BJ (cell line): ENCODE data around the gene CXorf58. TPM values are rescaled to one million over a fixed set of nuclear protein-coding genes. Genes with fewer than 3 reads are reported as not detected.
"Not testable (repeated sequence)": the region's sequence is repeated elsewhere in the genome, so short reads cannot be mapped to it uniquely, and the experiment has no call there.

ENCODE experiments used
- CTCF ChIA-PET: fragments of 350-600 bp; formaldehyde crosslinking; extraction: SDS; loops from one replicate; lab custom pipeline; 2021; ENCODE audit warnings: antibody characterized with exemption, inconsistent platforms; lab: Yijun Ruan, JAX
- POLR2A ChIA-PET: fragments of 300-600 bp; sonication (Branson Sonifier 250); formaldehyde crosslinking; extraction: SDS; loops from one replicate; lab custom pipeline; 2021; ENCODE audit warnings: antibody characterized with exemption; lab: Charles Lee
- DNase-seq: peaks from one replicate; pipeline ENCODE4 v3.0.0-alpha.2; 2011; ENCODE audit warnings: low read depth
- H3K27me3 ChIP-seq: 2 replicates; pipeline ENCODE4 v1.6.0; 2011; ENCODE audit warnings: low read length; ENCODE audit not compliant: control insufficient read depth, insufficient read depth
- H3K36me3 ChIP-seq: 2 replicates; pipeline ENCODE4 v1.5.1; 2011; ENCODE audit warnings: low read length; ENCODE audit not compliant: control insufficient read depth, insufficient read depth
- H3K4me3 ChIP-seq: 2 replicates; pipeline ENCODE4 v1.5.1; 2011; ENCODE audit warnings: low read depth, mild to moderate bottlenecking, control low read depth, low read length
- polyA plus RNA-seq: library from polyadenylated mRNA; depleted of rRNA; stranded (reverse); fragments of >200 nt; gene quantifications from 2 replicates; pipeline ENCODE4 v1.2.3, GENCODE V29; 2011
- TF ChIP-seq, protein P1 (sequence below): IDR thresholded peaks from 2 replicates; pipeline ENCODE4 v1.5.1; 2011; ENCODE audit warnings: low read depth, mild to moderate bottlenecking, control low read depth, inconsistent platforms, low read length, moderate library complexity; ENCODE audit not compliant: insufficient read depth

Gene CXorf58
- polyA plus RNA-seq, 1 experiment: not detected

DNA sequence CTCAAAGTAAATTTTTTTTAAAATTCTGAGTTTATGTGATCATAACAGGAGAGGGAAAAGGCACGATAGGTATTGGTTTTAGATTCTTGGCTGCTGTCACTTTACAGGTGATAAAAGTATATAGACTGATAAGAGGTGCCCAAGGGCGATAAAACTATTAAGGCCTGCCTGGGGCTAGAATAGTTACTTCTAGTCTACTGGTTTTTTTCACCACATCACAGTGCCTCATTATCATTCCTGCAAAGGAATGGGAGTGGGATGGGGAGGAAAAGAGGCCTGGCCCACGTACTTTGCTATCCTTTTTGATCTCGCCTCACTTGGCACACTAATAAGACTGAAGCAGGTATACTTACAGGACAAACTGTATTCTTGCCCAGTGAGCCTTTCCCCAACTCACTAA is 46.6 kb downstream of the CXorf58 start:
- TF ChIP-seq, protein P1, sequence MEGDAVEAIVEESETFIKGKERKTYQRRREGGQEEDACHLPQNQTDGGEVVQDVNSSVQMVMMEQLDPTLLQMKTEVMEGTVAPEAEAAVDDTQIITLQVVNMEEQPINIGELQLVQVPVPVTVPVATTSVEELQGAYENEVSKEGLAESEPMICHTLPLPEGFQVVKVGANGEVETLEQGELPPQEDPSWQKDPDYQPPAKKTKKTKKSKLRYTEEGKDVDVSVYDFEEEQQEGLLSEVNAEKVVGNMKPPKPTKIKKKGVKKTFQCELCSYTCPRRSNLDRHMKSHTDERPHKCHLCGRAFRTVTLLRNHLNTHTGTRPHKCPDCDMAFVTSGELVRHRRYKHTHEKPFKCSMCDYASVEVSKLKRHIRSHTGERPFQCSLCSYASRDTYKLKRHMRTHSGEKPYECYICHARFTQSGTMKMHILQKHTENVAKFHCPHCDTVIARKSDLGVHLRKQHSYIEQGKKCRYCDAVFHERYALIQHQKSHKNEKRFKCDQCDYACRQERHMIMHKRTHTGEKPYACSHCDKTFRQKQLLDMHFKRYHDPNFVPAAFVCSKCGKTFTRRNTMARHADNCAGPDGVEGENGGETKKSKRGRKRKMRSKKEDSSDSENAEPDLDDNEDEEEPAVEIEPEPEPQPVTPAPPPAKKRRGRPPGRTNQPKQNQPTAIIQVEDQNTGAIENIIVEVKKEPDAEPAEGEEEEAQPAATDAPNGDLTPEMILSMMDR: no peak
- Histone ChIP-seq H3K36me3 (no peaks in the 10 kb centered on the region), H3K4me3 (no peak overlapping the region), H3K27me3 (no peaks in the 10 kb centered on the region)
- ChIA-PET CTCF (no interaction called here), POLR2A (no interaction called here)
- no peak for DNase-seq

DNA sequence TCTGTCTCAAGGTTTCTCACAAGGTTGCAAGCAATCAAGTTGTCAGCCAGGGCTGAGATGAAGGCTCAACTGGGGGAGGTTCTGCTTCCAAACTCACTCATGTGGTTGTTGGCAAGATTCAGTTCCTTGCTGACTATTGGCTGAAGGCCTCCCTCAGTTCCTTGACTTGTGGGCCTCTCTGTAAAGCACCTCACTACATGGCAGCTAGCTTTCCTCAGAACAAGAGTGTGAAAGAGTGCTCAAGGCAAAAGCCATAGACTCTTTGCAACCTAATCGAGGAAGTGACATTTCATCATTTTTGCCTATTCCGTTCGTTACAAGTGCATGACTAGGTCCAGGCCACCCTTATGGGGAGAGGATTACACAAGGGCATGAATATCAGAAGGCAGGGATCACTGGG is 52.0 kb downstream of the CXorf58 start:
- no peaks in the 10 kb centered on the region for H3K27me3 ChIP-seq
- no peaks in the 10 kb centered on the region for H3K36me3 ChIP-seq
- POLR2A ChIA-PET: no interaction called here
- DNase-seq: no peak
- no peak overlapping the region for H3K4me3 ChIP-seq
- CTCF ChIA-PET: no interaction called here
- TF ChIP-seq, protein P1: no peak

DNA sequence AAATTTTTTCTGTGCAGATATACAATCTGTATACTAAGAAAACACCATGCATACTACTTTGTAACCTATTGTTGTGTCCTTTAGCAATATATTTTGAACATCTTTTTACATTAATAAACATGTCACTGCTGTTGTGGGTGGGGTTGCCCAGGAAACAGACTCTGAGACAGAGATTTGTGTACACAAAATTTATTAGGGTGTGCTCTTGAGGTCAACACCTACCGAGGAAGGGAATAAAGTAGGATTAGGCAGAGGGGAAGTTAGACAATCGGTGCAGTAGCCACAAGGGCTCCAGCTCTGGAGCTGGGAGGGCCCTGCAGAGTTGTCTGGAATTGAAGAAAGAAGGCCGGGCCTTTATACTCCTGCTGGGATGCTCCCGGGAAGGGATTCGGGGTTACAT is 56.4 kb downstream of the CXorf58 start:
- H3K4me3 ChIP-seq: no peak overlapping the region
- POLR2A ChIA-PET: no interaction called here
- no peak for DNase-seq
- CTCF ChIA-PET: no interaction called here
- no peaks in the 10 kb centered on the region for H3K27me3 ChIP-seq
- no peaks in the 10 kb centered on the region for H3K36me3 ChIP-seq
- TF ChIP-seq, protein P1: no peak

DNA sequence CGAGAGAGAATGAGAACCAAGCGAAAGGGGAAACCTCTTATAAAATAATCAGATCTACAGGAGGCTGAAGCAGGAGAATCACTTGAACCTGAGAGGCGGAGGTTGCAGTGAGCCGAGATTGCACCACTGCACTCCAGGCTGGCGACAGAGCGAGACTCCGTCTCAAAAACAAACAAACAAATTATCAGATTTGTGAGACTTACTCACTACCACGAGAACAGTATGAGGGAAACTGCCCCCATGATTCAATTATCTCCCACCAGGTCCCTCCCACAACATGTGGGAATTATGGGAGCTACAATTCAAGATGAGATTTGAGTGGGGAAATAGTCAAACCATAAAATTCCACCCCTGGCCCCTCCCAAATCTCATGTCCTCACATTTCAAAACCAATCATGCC is 57.8 kb downstream of the CXorf58 start:
- POLR2A ChIA-PET, H3K36me3 ChIP-seq, H3K4me3 ChIP-seq, H3K27me3 ChIP-seq, CTCF ChIA-PET, DNase-seq: not testable (repeated sequence)

DNA sequence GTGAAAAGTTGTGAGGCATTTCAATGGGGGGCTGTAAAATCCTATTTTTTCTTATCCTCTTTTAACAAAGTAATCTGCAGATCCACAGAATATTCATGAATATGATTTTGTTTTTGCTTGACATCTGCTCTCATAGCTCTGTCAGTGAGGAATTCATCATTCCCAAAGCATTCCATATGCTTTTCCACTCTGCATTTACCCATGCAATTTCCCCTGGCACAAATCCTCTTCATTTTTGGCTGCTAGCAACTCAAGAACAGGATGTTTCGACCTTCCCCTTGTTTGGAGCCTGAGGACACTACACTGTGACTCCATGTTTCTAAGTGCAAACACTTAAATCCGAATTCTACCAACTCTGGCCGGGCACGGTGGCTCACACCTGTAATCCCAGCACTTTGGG is 70.7 kb downstream of the CXorf58 start:
- TF ChIP-seq, protein P1: no peak
- POLR2A ChIA-PET: no interaction called here
- CTCF ChIA-PET: no interaction called here
- H3K36me3 ChIP-seq: no peaks in the 10 kb centered on the region
- no peak overlapping the region for H3K4me3 ChIP-seq
- no peak for DNase-seq
- H3K27me3 ChIP-seq: no peaks in the 10 kb centered on the region

DNA sequence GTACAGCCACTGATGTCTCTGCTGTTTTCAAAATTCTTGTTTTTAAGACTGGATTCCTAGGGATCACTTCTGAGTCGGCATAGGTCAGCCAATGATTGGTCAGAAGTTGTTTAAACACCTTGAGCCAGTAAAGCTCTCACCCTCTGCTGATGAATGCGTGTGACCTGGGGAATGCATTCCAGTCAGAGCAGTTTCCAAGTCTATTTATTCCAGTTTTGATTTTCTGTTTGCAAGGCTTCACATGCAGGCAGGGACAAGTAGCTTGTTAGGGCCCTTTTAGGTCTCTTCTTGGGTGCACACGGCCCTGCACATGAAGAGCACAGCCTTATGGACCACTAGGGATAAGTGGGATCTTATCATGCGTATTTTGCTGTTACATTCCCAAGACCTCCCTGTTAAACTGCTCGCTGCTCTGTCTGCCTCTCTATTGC is 72.2 kb downstream of the CXorf58 start:
- DNase-seq: no peak
- H3K27me3 ChIP-seq: no peaks in the 10 kb centered on the region
- no peaks in the 10 kb centered on the region for H3K36me3 ChIP-seq
- H3K4me3 ChIP-seq: no peak overlapping the region
- TF ChIP-seq, protein P1: no peak
- ChIA-PET CTCF (no interaction called here), POLR2A (no interaction called here)
